Measurements from ENCODE around the gene CRY1. TPM values are rescaled to one million over a fixed set of nuclear protein-coding genes. Genes with fewer than 3 reads are reported as not detected.

Gene CRY1
- total RNA-seq, 6 experiments from 2014 or later, result 7.5 to 12.5 (median 10.6) TPM

- DNase-seq (no peak), ATAC-seq (no peak)
- no peaks in the 10 kb centered on the region for H3K9me3 ChIP-seq
- H3K4me3 ChIP-seq, result no peak overlapping the region
- no peaks in the 10 kb centered on the region for H3K4me1 ChIP-seq
- 65% methylated on average over 7 of the region's 7 CpGs for WGBS (ENCODE audit: insufficient coverage, low coverage, low lambda C conversion rate, missing lambda C conversion rate)
- no peak for TF ChIP-seq POLR2A (IDR thresholded peaks at IDR 0.05)
- TF ChIP-seq, protein P1, sequence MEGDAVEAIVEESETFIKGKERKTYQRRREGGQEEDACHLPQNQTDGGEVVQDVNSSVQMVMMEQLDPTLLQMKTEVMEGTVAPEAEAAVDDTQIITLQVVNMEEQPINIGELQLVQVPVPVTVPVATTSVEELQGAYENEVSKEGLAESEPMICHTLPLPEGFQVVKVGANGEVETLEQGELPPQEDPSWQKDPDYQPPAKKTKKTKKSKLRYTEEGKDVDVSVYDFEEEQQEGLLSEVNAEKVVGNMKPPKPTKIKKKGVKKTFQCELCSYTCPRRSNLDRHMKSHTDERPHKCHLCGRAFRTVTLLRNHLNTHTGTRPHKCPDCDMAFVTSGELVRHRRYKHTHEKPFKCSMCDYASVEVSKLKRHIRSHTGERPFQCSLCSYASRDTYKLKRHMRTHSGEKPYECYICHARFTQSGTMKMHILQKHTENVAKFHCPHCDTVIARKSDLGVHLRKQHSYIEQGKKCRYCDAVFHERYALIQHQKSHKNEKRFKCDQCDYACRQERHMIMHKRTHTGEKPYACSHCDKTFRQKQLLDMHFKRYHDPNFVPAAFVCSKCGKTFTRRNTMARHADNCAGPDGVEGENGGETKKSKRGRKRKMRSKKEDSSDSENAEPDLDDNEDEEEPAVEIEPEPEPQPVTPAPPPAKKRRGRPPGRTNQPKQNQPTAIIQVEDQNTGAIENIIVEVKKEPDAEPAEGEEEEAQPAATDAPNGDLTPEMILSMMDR (IDR thresholded peaks at IDR 0.05), result no peak
- intact Hi-C loops (cut with DNase I), result no loop called here
- no peak overlapping the region for H3K27ac ChIP-seq
- no peaks in the 10 kb centered on the region for H3K36me3 ChIP-seq
- H3K27me3 ChIP-seq, result no peaks in the 10 kb centered on the region
These were observed 36.1 kb upstream of the CRY1 start for GRCh38 chr12:107129315-107129930.

GRCh38 chr12:107127482-107128430, 34.4 kb upstream of the CRY1 start:
- no peaks in the 10 kb centered on the region for H3K9me3 ChIP-seq
- H3K27ac ChIP-seq, result no peak overlapping the region
- no peaks in the 10 kb centered on the region for H3K27me3 ChIP-seq
- no peak overlapping the region for H3K4me3 ChIP-seq
- WGBS (ENCODE audit: insufficient coverage, low coverage, low lambda C conversion rate, missing lambda C conversion rate), result 70% methylated on average over 6 of the region's 6 CpGs
- DNase-seq (no peak), ATAC-seq (no peak)
- TF ChIP-seq POLR2A (IDR thresholded peaks at IDR 0.05), result no peak
- TF ChIP-seq, protein P1 (IDR thresholded peaks at IDR 0.05), result no peak
- intact Hi-C loops (cut with DNase I), result no loop called here
- H3K36me3 ChIP-seq, result no peaks in the 10 kb centered on the region
- H3K4me1 ChIP-seq, result no peaks in the 10 kb centered on the region

DNA sequence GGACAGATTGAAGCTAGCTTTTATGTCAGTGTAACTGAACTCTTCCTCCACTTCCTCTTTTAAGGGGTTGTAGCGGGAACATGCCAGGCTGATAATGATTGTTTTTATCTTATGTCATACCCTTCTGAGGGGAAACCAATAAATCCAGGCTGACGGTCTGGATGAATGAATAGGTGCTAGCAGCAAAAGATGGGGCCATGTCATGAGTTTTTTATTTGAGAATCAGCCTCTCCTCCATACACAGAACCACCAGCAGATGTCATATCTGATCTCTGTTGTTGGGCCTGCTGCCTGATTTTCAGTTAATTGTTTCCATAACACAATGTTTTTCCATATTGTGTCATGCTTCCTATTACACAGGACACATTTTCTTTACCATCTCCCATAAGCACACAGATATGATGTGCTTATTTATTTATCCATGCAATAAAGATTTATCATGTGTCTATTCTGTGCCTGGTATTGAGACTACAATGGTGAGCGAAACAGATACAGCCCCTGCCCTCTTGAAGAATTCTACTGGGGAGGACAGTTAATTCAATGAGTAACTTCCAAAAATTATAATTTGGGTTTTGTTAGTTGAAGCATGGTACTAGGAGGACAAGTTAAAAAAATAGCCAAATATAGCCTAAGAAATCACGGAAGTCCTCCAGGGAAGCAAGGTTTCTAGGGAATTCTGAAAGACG, 33.6 kb upstream of the CRY1 start:
- Histone ChIP-seq H3K4me3 (no peak overlapping the region), H3K27me3 (no peaks in the 10 kb centered on the region), H3K27ac (no peak overlapping the region), H3K36me3 (no peaks in the 10 kb centered on the region), H3K4me1 (no peaks in the 10 kb centered on the region), H3K9me3 (no peaks in the 10 kb centered on the region)
- intact Hi-C loops (cut with DNase I), result no loop called here
- 76% methylated on average over 5 of the region's 5 CpGs for WGBS (ENCODE audit: insufficient coverage, low coverage, low lambda C conversion rate, missing lambda C conversion rate)
- DNase-seq, result no peak
- TF ChIP-seq POLR2A (IDR thresholded peaks at IDR 0.05), result no peak
- TF ChIP-seq, protein P1 (IDR thresholded peaks at IDR 0.05), result peak in 1 of 4 donors; percentile 17
- no peak for ATAC-seq

DNA sequence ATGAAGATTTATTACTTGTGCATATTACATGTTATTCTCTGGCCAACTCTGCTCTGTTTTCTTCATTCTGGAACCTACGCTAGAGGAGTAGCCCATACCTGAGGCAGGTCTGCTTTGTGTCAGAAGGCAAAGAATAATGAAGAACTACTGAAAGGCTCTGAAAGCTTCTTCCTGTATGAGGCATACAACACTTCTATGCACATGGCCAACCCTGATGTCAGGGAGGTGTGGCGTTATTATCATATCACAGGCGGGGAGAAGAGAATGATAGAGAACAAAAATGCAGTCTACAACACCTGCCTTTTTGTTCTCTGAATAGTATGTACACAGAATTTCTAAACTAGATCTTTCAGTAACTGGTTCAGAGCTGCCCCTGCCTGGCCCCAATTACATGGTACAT, 32.5 kb upstream of the CRY1 start:
- intact Hi-C loops (cut with DNase I), result no loop called here

More for the DNA sequence above, 32.5 kb upstream of the CRY1 start:
- Histone ChIP-seq H3K27me3 (peaks cover 0 to 5% of the 10 kb centered on the region in 2 donors), H3K4me3 (no peak overlapping the region), H3K4me1 (no peaks in the 10 kb centered on the region), H3K27ac (no peak overlapping the region), H3K36me3 (no peaks in the 10 kb centered on the region), H3K9me3 (no peaks in the 10 kb centered on the region)
- no peak for TF ChIP-seq POLR2A (IDR thresholded peaks at IDR 0.05)
- TF ChIP-seq, protein P1 (IDR thresholded peaks at IDR 0.05), result no peak
- ATAC-seq, result no peak
- DNase-seq, result no peak
- WGBS (ENCODE audit: insufficient coverage, low coverage, low lambda C conversion rate, missing lambda C conversion rate), result 75% methylated on average over 3 of the region's 3 CpGs
